ENCODE measurements around the gene NEDD8.
"Not testable (repeated sequence)": the region's sequence is repeated elsewhere in the genome, so short reads cannot be mapped to it uniquely, and the experiment has no call there.

Gene NEDD8

DNA sequence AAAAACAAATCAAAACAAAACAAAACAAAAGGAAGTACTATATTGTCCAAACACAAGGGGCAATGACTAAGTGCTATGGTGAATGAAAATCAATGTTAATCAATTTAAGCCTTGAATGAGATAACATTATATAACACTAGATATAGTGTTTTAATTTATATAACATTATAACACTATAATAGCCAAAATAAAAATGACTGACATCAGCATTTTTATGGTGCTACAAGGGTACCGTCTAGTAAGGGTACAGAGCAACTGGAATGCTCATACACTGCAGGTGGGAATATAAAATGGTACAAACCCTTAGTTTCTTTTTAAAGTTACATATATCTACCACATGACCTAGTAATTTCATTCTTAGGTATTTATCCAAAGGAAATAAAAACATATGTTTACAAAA lies 5.7 kb downstream of the NEDD8 start:
- FAIRE-seq (no peak), DNase-seq (ENCODE audit: low spot score) (no peak)

DNA sequence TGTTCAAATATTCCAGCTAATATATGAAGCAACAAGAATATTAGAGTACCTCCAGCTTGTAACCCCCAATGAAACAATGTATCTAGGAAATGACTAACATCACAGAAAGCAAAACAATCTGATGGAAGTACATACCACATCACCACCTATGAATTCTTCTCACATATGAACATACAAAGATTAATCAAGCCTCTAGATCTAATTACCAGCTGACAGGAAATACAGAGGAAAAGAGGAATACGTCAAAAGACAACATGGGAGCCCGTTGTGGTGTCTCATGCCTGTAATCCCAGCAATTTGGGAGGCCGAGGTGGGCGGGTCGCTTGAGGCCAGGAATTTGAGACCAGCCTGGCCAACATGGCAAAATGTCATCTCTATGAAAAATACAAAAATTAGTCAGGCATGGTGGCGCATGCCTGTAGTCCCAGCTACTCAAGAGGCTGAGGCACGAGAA lies 7.5 kb downstream of the NEDD8 start:
- DNase-seq (ENCODE audit: low spot score) (no peak), FAIRE-seq (no peak)

- DNase-seq (ENCODE audit: low spot score); FAIRE-seq: not testable (repeated sequence)
Observed at GRCh38 chr14:24222987-24223386, 9.2 kb downstream of the NEDD8 start.

DNA sequence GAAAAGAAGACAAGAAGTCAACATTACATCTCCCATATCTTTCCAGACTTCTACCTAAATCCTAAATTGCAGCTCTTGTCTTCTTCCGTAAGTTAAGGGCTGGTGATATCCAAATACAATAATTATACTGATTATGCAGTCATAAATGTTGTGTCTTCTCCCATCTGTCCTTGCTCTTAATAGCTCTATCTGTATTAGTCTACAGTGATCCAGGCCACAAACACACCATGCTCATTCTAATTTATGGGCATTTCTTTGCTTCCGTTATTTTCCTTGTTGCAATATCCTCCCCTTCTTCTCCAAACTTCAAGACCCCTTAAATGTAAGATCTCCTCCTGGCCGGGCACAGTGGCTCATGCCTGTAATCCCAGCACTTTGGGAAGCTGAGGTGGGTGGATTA lies 12.6 kb downstream of the NEDD8 start:
- FAIRE-seq (no peak), DNase-seq (ENCODE audit: low spot score) (no peak)

- FAIRE-seq = no peak
- DNase-seq (ENCODE audit: low spot score) = no peak
Observed at GRCh38 chr14:24219080-24219479, 13.1 kb downstream of the NEDD8 start.

DNA sequence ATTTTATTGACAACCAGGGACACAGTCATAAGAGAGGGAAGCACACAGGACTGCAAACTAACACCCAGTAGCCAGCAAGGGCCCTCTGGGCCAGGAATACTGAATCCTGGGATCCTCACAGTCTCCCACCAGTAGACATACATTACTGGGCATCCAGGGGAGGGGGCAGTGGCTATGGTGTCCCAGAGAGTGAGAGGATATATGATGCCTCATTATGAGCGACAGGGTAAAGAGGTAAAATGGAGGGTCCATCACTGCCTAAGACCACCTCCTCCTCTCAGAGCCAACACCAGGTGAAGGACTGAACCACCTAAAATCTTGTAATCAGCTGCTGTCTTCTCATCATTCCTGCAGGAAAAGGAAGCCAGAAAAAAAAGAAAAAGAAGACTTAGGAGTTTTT lies 15.3 kb downstream of the NEDD8 start:
- FAIRE-seq; DNase-seq (ENCODE audit: low spot score): not testable (repeated sequence)

DNA sequence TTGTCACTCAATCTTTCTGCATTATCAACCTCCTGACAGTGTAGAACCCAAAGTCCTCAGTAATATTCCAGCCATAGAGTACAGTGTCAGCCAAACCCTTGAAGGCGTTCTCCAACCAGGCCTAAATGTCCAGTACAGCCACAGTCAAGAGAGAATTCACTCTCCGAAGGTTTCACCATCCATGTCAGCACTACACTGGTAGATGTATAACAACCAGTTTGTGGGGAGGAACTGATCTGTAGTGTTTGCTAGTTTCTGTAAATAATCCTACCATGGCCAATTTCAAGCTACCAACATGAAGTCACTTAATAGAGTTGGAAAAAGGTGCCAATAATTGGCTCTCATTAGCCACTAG lies 15.8 kb downstream of the NEDD8 start:
- no peak for FAIRE-seq
- DNase-seq (ENCODE audit: low spot score) = no peak

DNA sequence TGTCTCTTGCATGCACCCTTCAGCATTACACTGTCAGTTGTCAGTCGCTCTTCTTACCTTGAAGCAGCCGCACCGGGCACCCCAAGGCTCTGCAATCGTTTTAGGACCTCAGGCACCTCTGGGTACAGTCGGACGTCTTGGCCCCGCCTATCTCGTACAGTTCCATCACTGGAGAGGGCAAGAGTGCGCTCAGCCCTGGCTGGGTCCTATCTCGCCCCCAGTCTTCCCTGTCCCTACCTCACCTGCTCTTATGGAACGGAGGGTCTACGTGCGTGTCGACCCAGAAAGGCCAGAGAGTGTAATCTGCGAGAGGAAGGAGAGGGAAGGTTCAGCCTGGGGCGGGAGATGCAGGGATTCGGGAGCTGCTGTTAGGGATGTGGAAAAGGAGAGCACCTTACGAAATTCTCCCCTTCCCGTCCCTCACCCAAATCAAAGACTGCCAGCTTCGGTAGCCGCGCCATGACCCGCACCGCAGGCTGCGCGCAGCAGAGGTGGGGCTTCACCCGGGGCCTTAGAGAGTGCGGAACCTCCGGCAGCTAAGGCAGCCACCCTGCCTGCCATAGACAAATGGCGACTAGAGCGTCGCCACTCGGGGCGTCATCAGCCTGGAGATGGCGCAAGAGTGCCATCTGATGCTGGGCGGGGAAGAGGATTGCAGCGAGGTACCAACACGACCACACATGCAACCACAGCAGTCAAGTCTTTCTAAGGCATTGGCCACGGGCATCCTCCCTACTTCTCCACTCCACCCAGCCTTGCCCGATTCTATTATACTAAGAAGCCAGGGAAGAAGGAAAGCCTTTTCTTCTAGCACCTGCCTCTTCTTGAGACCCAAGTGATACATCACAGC lies 16.4 kb downstream of the NEDD8 start, which contains the start of gene MDP1:
Gene MDP1 (minus strand): TSS at position 572 of the 850 bp plus-strand sequence. CDS start 111 bp downstream, at position 461.
- no peak for FAIRE-seq
- peak; percentile 60 for DNase-seq (ENCODE audit: low spot score)

DNA sequence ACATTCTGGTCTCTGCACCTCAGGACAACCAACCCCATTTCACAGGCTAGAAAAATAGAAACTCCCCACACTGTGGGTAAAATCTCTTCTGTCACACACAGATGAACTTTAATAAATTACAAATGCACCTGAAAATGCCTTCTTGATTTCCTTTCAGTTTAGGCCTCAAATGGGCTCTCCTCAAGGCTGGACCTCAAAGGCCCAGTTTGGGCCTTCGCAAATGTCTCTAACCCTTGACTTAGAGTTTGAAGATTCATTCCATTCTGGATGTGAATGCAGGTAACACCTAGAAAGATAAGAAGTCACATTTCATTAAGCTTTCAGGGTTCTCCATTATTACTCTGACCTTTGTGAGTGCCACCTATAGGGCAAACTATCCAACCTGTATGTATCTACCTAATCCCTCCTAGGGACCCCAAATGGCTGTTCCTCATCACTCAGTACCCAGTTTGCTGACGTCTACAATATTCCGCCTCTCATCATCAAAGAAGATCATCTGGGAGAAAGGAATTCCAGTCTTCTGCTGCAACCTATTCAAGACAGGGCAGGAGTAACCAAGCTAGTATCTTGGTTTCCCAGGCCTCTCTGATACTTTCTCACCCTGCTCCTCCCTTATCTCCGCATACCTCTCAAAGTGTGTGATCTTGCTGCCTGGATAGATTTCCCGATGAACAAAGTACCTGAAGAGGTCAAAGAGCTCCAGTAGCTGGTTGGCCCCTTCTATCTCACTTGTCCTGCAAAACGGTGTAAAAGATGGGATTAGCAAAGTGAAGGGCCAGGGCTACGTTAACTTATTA lies 18.1 kb downstream of the NEDD8 start:
- DNase-seq (ENCODE audit: low spot score) (no peak), FAIRE-seq (no peak)

DNA sequence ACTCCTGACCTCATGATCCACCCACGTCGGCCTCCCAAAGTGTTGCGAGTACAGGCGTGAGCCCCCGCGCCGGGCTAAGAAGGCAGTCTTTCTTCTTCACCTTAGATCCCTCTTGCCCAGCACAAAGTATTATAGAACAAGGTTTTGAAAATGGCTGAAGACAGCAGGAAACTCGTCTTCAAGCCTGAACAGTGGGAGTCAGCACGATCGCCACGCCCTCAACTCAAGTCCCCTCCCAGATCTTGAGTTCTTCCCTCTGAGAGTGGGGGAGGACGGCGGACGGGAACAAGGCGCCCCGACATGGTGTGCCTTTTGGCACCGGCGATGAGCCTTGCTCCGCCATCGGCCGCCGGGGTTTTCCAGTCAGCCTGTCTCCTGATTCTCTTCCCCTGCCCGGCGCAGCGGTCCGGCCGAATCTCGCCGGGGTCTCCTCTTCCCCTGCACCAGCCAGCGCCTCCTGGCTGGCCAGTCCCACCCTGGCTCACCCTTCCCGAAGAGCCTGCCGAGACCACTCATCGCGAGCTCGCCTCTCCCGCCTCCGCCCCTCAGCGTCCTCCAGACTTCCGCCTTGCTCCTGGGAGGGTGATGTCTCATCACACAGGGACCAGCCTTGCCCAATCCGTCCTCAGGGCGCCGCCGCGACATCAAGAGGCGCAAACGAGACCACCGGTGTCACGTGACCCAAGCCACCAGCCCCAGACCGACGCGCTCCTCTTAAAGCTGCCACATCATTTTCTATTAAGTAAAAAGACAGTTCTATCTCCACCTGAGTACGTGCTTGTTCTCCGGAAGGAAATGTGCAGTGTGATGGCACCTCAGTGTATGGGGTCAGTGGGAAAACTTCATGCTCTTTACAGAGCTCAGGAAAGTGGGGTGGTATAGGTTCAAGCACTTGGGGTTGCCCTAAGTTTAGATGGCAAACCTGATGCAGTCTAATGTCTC lies 19.0 kb downstream of the NEDD8 start, which contains the start of gene CHMP4A:
Gene CHMP4A (minus strand): TSS at position 565 of the 942 bp plus-strand sequence. CDS start 49 bp downstream, at position 516.
- FAIRE-seq (no peak), DNase-seq (ENCODE audit: low spot score) (peak; percentile 88)

DNA sequence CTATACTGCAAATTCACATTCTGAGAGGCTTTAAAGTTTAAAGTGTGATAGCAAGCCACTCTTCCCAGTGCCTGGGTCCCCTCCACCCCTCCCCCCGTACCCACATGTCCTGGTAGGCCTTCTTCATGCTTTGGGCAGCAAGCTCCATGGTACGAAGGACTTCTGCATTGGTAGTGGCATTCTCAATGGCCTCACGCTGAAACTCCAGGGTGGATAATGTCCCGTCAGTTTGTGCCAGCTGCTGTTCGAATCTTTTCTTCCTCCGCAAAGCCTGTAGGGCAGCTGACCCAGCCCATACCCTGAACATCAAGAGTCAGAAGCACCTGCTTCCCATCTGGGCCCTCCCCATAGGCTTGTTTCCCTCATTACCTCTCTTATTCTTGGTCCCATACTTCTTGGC lies 20.9 kb downstream of the NEDD8 start:
- DNase-seq (ENCODE audit: low spot score) (no peak), FAIRE-seq (no peak)

DNA sequence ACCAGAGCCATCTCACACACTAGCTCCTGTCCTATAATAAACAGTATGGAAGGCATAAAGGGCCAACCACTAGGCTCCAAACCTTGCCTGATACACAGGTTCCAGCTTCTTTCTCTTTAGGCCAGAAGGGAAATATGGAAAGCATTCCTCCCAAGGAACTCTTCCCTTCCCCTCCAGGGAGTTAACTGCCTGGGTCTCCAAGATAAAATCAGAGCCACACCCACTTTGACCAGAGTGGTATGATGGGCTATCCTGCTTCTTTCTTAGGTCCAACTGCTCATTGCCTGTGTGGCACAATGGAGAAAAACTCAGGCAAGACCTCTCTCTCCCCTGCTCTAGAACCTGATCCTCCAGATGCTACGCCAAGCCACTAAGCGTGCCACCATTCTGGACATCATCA lies 24.5 kb downstream of the NEDD8 start:
- no peak for FAIRE-seq

DNA sequence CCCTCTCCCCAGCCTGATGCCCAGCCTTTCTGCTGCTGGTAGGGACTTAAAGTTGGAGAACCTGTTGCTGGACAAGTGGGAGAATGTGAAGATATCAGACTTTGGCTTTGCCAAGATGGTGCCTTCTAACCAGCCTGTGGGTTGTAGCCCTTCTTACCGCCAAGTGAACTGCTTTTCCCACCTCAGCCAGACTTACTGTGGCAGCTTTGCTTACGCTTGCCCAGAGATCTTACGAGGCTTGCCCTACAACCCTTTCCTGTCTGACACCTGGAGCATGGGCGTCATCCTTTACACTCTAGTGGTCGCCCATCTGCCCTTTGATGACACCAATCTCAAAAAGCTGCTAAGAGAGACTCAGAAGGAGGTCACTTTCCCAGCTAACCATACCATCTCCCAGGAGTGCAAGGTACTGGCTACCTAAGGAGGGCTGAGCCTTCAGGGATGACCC lies 25.0 kb downstream of the NEDD8 start:
- DNase-seq (ENCODE audit: low spot score) (no peak), FAIRE-seq (no peak)

More for the DNA sequence above, 24.5 kb downstream of the NEDD8 start:
- no peak for DNase-seq (ENCODE audit: low spot score)

- no peak for DNase-seq (ENCODE audit: low spot score)
- no peak for FAIRE-seq
Observed at GRCh38 chr14:24206260-24207103, 25.7 kb downstream of the NEDD8 start.

- DNase-seq (ENCODE audit: low spot score) = no peak
- FAIRE-seq = no peak
Observed at GRCh38 chr14:24204163-24205146, 27.7 kb downstream of the NEDD8 start.

DNA sequence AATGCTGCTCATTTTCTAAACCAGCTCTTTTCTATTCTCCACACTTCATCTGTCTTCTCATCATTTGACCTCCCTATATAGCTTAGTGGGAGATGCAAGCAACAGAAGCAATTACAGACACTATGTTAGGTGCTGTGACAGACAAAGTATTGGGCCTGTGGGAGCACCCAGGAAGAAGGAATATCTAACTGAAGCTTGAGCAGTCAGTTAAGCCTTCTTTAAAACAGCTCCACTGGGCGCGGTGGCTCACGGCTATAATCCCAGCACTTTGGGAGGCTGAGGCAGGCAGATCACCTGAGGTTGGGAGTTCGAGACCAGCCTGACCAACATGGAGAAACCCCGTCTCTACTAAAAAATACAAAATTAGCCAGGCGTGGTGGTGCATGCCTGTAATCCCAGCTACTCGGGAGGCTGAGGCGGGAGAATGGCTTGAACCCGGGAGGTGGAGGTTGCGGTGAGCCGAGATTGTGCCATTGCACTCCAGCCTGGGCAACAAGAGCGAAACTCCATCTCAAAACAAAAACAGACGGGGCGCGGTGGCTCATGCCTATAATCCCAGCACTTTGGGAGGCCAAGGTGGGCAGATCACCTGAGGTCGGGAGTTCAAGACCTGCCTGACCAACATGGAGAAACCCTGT lies 28.8 kb downstream of the NEDD8 start:
- not testable (repeated sequence) for FAIRE-seq

GRCh38 chr14:24202538-24202937 lies 29.6 kb downstream of the NEDD8 start:
- FAIRE-seq; DNase-seq (ENCODE audit: low spot score): not testable (repeated sequence)

More for the DNA sequence above, 28.8 kb downstream of the NEDD8 start:
- not testable (repeated sequence) for DNase-seq (ENCODE audit: low spot score)

- FAIRE-seq (no peak), DNase-seq (ENCODE audit: low spot score) (no peak)
Observed at GRCh38 chr14:24198814-24199524, 33.2 kb downstream of the NEDD8 start.

All from RCC 7860 (cell line).